ENCODE data around the gene MYEOV. TPM values are rescaled to one million over a fixed set of nuclear protein-coding genes. Genes with fewer than 3 reads are reported as not detected.

MYEOV gene
- total and polyA plus RNA-seq, 10 of the 15 experiments (the other 5 are each of a cell fraction or from before 2014, with no cell fraction given) = 0.05 to 0.40 (median 0.26) TPM; not detected in 3

GRCh38 chr11:69303427-69303826, 9.5 kb downstream of the MYEOV start:
- Histone ChIP-seq H3K9ac (ENCODE audit: control insufficient read depth, insufficient read depth, low read length) (no peak overlapping the region), H4K20me1 (ENCODE audit: control insufficient read depth, insufficient read depth) (no peaks in the 10 kb centered on the region), H2AFZ (ENCODE audit: control insufficient read depth, low read depth, low read length) (no peak overlapping the region), H3K79me2 (ENCODE audit: control insufficient read depth, insufficient read depth, low read length) (no peaks in the 10 kb centered on the region), H3K9me3 (replicated peaks; ENCODE audit: control insufficient read depth, insufficient read depth, low read length) (no peaks in the 10 kb centered on the region), H3K27me3 (replicated peaks in 1 of 2; ENCODE audit: control insufficient read depth in 2 of 2, insufficient read depth in 2 of 2, low read length in 1 of 2) (no peaks in the 10 kb centered on the region), H3K4me3 (no peak overlapping the region), H3K27ac (ENCODE audit: control insufficient read depth, insufficient read depth) (no peak overlapping the region), H3K4me1 (ENCODE audit: control insufficient read depth, insufficient read depth, low read length) (peaks cover 8% of the 10 kb centered on the region), H3K36me3 (ENCODE audit: control insufficient read depth in 2 of 2, insufficient read depth in 2 of 2, low read length in 1 of 2) (no peaks in the 10 kb centered on the region), H3K4me2 (ENCODE audit: control insufficient read depth, insufficient read depth) (no peak overlapping the region)
- SMC1A ChIA-PET (ENCODE audit: uncharacterized antibody, unreplicated experiment) = no interaction called here
- ATAC-seq (no peak), DNase-seq (ENCODE audit: low read depth, low spot score) (no peak), FAIRE-seq (no peak)
- POLR2A ChIA-PET = no interaction called here
- WGBS (ENCODE audit: insufficient coverage, insufficient replicate concordance, low lambda C conversion rate, missing lambda C conversion rate) = 90% methylated on average over 16 of the region's 18 CpGs
- in situ Hi-C loops (cut with MboI) = no loop called here
- BruUV-seq (replicated peaks) = no TSS peak
- RAD21 ChIA-PET (ENCODE audit: unreplicated experiment) = no interaction called here
- intact Hi-C loops (cut with micrococcal nuclease; ENCODE audit: unreplicated experiment) = no loop called here
- CTCF ChIA-PET = no interaction called here
- TF ChIP-seq CEBPZ (IDR thresholded peaks at IDR 0.05; ENCODE audit: low read depth, low read length) (no peak), EED (IDR thresholded peaks at IDR 0.05; ENCODE audit: low read depth) (no peak), YY1 (IDR thresholded peaks at IDR 0.05; ENCODE audit: low read depth, low read length) (no peak), NKRF (conservative IDR thresholded peaks at IDR 0.05) (no peak), NBN (IDR thresholded peaks at IDR 0.05) (no peak), SRF (IDR thresholded peaks at IDR 0.05; ENCODE audit: low read depth in 2 of 2, low read length in 2 of 2) (no peak), HCFC1 (IDR thresholded peaks at IDR 0.05; ENCODE audit: low read length) (no peak), MTA2 (IDR thresholded peaks at IDR 0.05; ENCODE audit: low read depth) (no peak), SPI1 (IDR thresholded peaks at IDR 0.05; ENCODE audit: borderline replicate concordance, insufficient read depth, low read depth, low read length) (no peak), PAX8 (IDR thresholded peaks at IDR 0.05) (no peak)
- TF ChIP-seq, protein P1, sequence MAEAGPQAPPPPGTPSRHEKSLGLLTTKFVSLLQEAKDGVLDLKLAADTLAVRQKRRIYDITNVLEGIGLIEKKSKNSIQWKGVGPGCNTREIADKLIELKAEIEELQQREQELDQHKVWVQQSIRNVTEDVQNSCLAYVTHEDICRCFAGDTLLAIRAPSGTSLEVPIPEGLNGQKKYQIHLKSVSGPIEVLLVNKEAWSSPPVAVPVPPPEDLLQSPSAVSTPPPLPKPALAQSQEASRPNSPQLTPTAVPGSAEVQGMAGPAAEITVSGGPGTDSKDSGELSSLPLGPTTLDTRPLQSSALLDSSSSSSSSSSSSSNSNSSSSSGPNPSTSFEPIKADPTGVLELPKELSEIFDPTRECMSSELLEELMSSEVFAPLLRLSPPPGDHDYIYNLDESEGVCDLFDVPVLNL (IDR thresholded peaks at IDR 0.05; ENCODE audit: low read depth, low read length) = no peak
- TF ChIP-seq, protein P2, sequence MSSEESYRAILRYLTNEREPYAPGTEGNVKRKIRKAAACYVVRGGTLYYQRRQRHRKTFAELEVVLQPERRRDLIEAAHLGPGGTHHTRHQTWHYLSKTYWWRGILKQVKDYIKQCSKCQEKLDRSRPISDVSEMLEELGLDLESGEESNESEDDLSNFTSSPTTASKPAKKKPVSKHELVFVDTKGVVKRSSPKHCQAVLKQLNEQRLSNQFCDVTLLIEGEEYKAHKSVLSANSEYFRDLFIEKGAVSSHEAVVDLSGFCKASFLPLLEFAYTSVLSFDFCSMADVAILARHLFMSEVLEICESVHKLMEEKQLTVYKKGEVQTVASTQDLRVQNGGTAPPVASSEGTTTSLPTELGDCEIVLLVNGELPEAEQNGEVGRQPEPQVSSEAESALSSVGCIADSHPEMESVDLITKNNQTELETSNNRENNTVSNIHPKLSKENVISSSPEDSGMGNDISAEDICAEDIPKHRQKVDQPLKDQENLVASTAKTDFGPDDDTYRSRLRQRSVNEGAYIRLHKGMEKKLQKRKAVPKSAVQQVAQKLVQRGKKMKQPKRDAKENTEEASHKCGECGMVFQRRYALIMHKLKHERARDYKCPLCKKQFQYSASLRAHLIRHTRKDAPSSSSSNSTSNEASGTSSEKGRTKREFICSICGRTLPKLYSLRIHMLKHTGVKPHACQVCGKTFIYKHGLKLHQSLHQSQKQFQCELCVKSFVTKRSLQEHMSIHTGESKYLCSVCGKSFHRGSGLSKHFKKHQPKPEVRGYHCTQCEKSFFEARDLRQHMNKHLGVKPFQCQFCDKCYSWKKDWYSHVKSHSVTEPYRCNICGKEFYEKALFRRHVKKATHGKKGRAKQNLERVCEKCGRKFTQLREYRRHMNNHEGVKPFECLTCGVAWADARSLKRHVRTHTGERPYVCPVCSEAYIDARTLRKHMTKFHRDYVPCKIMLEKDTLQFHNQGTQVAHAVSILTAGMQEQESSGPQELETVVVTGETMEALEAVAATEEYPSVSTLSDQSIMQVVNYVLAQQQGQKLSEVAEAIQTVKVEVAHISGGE (CRISPR knock-in tag; IDR thresholded peaks at IDR 0.05) = no peak
